ENCODE data around the gene DNAJB4.

- no peak for TF ChIP-seq CTCF (CRISPR knock-in tag; IDR thresholded peaks at IDR 0.05)
- TF ChIP-seq JUNB (CRISPR knock-in tag; IDR thresholded peaks at IDR 0.05; ENCODE audit: borderline replicate concordance), result no peak
- no peak for TF ChIP-seq FOXJ3 (CRISPR knock-in tag; IDR thresholded peaks at IDR 0.05; ENCODE audit: borderline replicate concordance)
Observed at GRCh38 chr1:77958850-77959249, 45.9 kb upstream of the DNAJB4 start.
